ENCODE results near the gene PTH2. TPM values are rescaled to one million over a fixed set of nuclear protein-coding genes. Genes with fewer than 3 reads are reported as not detected.

PTH2 gene
- total and polyA plus RNA-seq, 2 donors (not counting 1 experiment from before 2014, with no cell fraction given): not detected

GRCh38 chr19:49469828-49470614, 46.8 kb upstream of the PTH2 start:
- Histone ChIP-seq H4K20me1 (ENCODE audit: control insufficient read depth, extremely low read depth, insufficient read depth, low read length) (no peaks in the 10 kb centered on the region), H3K9ac (ENCODE audit: insufficient read depth, low read length) (no peak overlapping the region), H3K79me2 (ENCODE audit: control insufficient read depth, insufficient read depth, low read length) (no peaks in the 10 kb centered on the region), H3K4me2 (ENCODE audit: extremely low read depth, insufficient read depth, low read length) (no peak overlapping the region), H3K4me1 (ENCODE audit: control insufficient read depth, extremely low read depth, insufficient read depth, low read length) (no peaks in the 10 kb centered on the region), H3K36me3 (ENCODE audit: control insufficient read depth, insufficient read depth, low read length) (no peaks in the 10 kb centered on the region), H3K9me3 (ENCODE audit: control insufficient read depth, insufficient read depth, low read depth, low read length) (no peaks in the 10 kb centered on the region), H3K4me3 (replicated peaks in 1 of 4; ENCODE audit: control extremely low read depth in 1 of 4, insufficient read depth in 1 of 4, low read depth in 3 of 4, low read length in 4 of 4) (no peak overlapping the region), H3K27me3 (ENCODE audit: control insufficient read depth, insufficient read depth, low read length) (no peaks in the 10 kb centered on the region), H2AFZ (ENCODE audit: low read length) (no peak overlapping the region), H3K27ac (ENCODE audit: insufficient read depth, low read length) (no peak overlapping the region)
- DNase-seq (ENCODE audit: low read depth in 2 of 2): no peak
- TF ChIP-seq CTCF (conservative IDR thresholded peaks at IDR 0.05 in 1 of 2, IDR thresholded peaks at IDR 0.05 in 1 of 2; ENCODE audit: low read depth in 1 of 2, low read length in 2 of 2) (peak in 1 of 2 donors; percentile 5), EZH2 (IDR thresholded peaks at IDR 0.05; ENCODE audit: low read length, missing control alignments) (no peak)

GRCh38 chr19:49468746-49469447, 45.7 kb upstream of the PTH2 start:
- no peaks in the 10 kb centered on the region for H3K36me3 ChIP-seq (ENCODE audit: control insufficient read depth, insufficient read depth, low read length)
- H3K9me3 ChIP-seq (ENCODE audit: control insufficient read depth, insufficient read depth, low read depth, low read length): no peaks in the 10 kb centered on the region
- no peaks in the 10 kb centered on the region for H4K20me1 ChIP-seq (ENCODE audit: control insufficient read depth, extremely low read depth, insufficient read depth, low read length)
- H3K27ac ChIP-seq (ENCODE audit: insufficient read depth, low read length): no peak overlapping the region
- no peak overlapping the region for H3K4me2 ChIP-seq (ENCODE audit: extremely low read depth, insufficient read depth, low read length)
- H3K79me2 ChIP-seq (ENCODE audit: control insufficient read depth, insufficient read depth, low read length): no peaks in the 10 kb centered on the region
- H3K9ac ChIP-seq (ENCODE audit: insufficient read depth, low read length): no peak overlapping the region
- H3K27me3 ChIP-seq (ENCODE audit: control insufficient read depth, insufficient read depth, low read length): no peaks in the 10 kb centered on the region
- H2AFZ ChIP-seq (ENCODE audit: low read length): peak overlapping the region; percentile 8
- H3K4me3 ChIP-seq (replicated peaks in 1 of 4; ENCODE audit: control extremely low read depth in 1 of 4, insufficient read depth in 1 of 4, low read depth in 3 of 4, low read length in 4 of 4): no peak overlapping the region
- H3K4me1 ChIP-seq (ENCODE audit: control insufficient read depth, extremely low read depth, insufficient read depth, low read length): no peaks in the 10 kb centered on the region
- DNase-seq (ENCODE audit: low read depth in 2 of 2): peak; percentile 23 to 85
- no peak for TF ChIP-seq EZH2 (IDR thresholded peaks at IDR 0.05; ENCODE audit: low read length, missing control alignments)
- TF ChIP-seq CTCF (conservative IDR thresholded peaks at IDR 0.05 in 1 of 2, IDR thresholded peaks at IDR 0.05 in 1 of 2; ENCODE audit: low read depth in 1 of 2, low read length in 2 of 2): no peak

- H3K36me3 ChIP-seq (ENCODE audit: control insufficient read depth, insufficient read depth, low read length): no peaks in the 10 kb centered on the region
Observed at GRCh38 chr19:49468199-49468598, 45.0 kb upstream of the PTH2 start.

More at GRCh38 chr19:49468199-49468598, 45.0 kb upstream of the PTH2 start:
- H3K9ac ChIP-seq (ENCODE audit: insufficient read depth, low read length): no peak overlapping the region
- H3K4me3 ChIP-seq (replicated peaks in 1 of 4; ENCODE audit: control extremely low read depth in 1 of 4, insufficient read depth in 1 of 4, low read depth in 3 of 4, low read length in 4 of 4): no peak overlapping the region
- H3K4me1 ChIP-seq (ENCODE audit: control insufficient read depth, extremely low read depth, insufficient read depth, low read length): no peaks in the 10 kb centered on the region
- no peak for DNase-seq (ENCODE audit: low read depth in 2 of 2)
- no peak overlapping the region for H2AFZ ChIP-seq (ENCODE audit: low read length)
- H3K9me3 ChIP-seq (ENCODE audit: control insufficient read depth, insufficient read depth, low read depth, low read length): no peaks in the 10 kb centered on the region
- no peaks in the 10 kb centered on the region for H3K79me2 ChIP-seq (ENCODE audit: control insufficient read depth, insufficient read depth, low read length)
- H3K27me3 ChIP-seq (ENCODE audit: control insufficient read depth, insufficient read depth, low read length): no peaks in the 10 kb centered on the region
- H3K4me2 ChIP-seq (ENCODE audit: extremely low read depth, insufficient read depth, low read length): no peak overlapping the region
- TF ChIP-seq EZH2 (IDR thresholded peaks at IDR 0.05; ENCODE audit: low read length, missing control alignments): no peak
- TF ChIP-seq CTCF (conservative IDR thresholded peaks at IDR 0.05 in 1 of 2, IDR thresholded peaks at IDR 0.05 in 1 of 2; ENCODE audit: low read depth in 1 of 2, low read length in 2 of 2): no peak
- no peaks in the 10 kb centered on the region for H4K20me1 ChIP-seq (ENCODE audit: control insufficient read depth, extremely low read depth, insufficient read depth, low read length)
- H3K27ac ChIP-seq (ENCODE audit: insufficient read depth, low read length): no peak overlapping the region
